ENCODE measurements around the gene NTNG1.
"Not testable (repeated sequence)": the region's sequence is repeated elsewhere in the genome, so short reads cannot be mapped to it uniquely, and the experiment has no call there.

NTNG1 gene

DNA sequence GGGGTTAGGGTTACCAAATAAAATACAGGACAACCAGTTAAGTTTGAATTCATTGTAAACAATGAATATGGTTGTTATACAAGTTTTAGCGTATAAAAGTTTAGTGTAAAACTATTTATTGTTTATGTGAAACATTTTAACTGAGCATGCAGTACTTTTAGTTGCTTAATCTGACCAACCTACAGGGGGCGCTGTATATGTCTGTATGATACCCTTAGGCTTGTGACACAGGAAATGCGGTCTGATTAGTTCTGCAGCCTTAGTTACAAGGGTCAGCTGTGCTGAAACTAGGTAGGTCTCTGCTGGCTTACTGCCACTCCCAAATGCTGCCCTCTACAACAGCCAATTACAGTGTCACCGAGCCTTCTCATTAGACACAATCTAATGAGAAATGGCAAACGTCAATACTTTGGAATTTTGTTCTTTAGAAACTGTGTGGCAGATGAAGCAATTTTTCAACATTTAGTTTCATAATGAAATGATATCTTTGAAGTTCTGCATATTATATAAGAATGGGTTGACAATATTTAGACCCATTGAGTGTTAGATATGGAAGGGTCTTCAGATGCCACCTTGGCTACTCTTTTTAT lies 56.2 kb downstream of the NTNG1 start:
- no peak for DNase-seq (ENCODE audit: low read depth, low spot score)

DNA sequence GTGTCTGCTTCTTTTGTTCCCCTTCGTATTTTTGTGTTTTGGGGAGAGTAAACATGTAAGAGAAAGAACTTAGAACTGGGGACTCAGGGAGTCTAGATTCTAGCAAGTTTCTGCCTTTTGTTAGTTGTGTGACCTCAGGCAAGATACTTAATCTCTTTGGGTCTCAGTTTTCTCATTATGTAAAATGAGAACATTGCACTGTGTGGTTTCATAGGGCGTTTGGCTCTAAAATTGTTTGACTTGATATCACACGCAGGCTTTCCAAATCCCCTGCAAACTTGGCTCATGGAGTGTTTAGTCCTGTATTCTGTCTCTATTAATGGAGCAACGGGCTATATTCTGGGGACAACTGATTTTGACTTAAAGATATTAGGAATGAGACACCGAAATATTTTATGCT lies 57.7 kb downstream of the NTNG1 start:
- DNase-seq (ENCODE audit: low read depth, low spot score) = no peak

DNA sequence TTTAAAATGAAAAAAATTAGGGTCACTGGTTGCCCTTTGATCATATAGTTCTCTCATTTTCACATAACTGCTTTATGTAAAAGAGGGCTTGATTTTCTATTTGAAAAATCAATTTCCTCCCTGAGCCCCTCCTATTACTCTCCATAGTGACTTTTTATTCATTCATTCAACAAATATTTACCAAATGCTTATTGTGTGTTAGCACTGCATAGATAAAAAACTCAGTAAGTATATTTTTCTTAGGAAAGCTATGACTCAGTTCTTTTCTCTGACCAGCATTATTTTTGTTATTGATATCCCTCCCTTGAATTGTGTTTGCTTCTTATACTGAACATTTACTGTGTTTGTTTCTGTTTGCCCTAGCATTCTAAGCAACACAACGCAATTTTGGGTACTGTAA lies 59.8 kb downstream of the NTNG1 start:
- no peak for DNase-seq (ENCODE audit: low read depth, low spot score)

DNA sequence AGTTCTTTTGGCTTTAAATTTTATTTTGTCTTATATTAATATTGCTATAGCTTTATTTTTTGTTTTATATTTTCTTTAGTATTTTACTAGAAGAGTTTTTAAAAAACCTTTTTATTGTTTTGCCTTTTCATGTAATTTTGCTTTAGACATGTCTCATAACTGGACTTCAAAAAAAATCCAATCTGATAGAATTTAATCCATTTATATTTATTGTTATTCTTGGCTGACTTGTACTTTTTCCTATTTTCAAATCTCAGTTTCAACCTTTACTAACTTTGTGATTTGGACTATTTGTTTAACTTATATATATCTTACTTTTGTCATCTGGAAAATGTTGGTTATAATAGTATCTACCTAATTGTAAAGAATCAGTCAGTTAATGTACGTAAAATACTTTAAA lies 61.2 kb downstream of the NTNG1 start:
- no peak for DNase-seq (ENCODE audit: low read depth, low spot score)

DNA sequence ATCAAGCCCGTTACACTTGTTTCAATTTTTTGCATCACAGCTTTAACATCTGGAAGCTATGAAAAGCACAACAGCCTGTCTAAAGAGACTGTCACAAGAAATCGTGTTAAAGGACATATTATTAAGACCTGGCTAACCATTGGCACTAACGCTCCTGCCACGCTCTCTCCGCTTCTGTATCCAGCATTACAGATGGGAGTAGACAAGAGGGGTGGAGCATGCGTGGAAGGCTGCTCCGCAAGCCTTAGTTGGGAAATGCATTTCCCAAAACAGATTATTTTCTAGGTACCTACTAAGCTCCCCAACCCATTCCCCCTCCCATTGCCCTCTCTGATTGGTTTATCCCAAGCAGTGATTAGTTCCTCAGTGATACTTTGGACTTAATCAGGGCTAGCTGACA lies 72.4 kb downstream of the NTNG1 start:
- DNase-seq (ENCODE audit: low read depth, low spot score) = no peak

DNA sequence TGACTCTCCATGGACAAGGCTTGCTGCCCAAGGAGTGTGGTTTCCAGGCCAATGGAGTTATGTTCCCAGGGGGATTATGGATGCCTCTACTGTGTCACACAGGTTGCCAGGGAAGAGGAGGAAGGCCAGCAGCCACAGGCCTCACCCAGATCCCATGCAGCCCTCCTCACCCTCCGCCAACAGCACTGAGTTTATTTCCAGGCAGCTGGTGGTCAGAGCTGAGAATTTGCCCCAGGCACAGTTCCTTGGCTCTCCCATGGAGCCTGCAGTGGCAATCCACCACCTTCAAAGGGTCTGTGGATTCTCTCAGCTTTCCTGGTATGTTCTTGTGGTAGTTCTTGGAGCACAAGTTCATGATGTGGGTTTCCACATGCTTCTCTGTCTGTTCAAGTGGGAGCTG lies 79.2 kb downstream of the NTNG1 start:
- no peak for DNase-seq (ENCODE audit: low read depth, low spot score)

DNA sequence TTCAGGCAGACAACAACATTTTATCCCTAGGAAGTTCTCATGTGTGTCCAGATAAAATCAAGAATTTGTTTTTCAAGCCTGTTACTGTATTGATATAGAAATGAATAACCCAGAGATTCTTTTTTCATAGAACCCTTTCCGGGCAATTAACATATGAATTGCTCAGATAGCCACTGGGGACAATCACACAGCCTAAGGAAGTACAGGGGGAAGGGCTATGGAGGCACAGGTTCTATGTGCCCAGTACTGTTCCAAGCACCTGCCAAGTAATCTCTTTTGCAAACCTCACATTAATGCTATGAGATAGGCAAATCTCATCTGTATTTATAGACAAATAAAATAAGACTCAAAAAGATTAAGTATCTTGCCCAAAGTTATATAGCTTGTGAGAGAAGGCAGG lies 84.9 kb downstream of the NTNG1 start:
- no peak for DNase-seq (ENCODE audit: low read depth, low spot score)

DNA sequence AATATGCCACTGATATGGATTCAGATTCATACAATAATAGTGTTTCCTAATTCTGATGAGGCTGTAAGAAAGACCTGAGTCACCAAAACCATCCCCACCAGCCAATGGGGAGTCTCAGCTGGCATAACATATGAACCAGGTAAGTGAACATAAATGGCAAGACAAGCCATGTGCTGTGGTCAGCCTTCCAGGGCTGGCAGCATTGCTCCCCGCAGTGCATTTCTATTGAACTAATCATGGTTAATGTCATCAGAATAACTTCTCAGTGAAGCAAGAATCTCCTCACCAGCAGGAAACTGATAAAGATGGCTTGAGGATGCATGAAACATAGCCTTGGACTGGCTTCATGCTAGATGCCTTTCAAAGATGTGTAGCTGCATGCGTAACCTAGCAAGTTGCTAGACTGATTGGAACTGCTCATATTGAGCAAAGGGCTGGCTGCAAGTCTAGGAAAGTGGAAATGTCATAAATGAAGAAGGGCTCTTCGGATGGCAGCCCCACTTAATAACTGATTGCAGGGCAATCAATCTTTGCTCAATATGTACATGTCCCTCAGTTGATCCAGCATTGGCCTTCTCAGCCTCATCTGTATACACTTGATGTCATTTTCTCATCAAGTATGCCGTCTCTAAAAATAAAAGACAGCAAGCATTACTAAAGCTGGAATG lies 88.0 kb downstream of the NTNG1 start:
- no peak for DNase-seq (ENCODE audit: low read depth, low spot score)

DNA sequence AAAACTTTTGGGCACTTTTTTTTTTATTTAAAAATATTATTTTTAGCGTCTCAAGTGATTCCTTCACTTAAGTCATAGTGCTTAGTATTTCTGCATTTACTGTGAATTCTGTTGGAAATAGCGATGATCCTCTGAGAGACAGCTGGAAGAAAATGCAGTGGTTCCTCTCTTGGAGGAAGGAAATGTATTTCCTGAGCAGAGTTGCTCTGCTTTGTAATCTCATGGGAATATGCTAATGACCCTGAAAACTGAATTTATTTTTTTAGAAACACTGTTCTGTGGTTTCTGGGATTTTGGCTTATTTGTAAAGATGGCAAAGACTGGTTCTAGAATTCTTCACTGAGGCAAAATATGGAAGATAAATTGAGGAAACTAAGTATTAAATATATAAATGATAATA lies 88.9 kb downstream of the NTNG1 start:
- DNase-seq (ENCODE audit: low read depth, low spot score) = no peak

DNA sequence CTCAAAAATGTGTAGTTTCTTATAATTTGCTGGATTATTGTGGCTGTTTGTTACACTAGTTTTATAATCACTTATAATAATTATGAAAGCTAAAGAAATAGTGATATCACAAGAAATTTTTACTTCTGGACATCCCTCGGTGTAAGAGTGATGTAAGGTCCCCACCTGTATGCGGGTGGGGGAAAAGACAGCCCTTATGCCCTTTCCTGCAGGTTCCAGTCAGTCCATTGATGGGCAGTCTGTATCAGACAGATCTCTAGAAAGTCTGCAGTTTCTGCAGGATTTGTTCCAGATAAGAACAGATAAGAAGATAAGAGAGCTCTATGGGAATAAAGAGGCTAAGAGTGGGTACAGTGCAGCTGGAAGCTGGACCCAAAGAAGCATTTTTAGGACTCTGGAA lies 89.3 kb downstream of the NTNG1 start:
- no peak for DNase-seq (ENCODE audit: low read depth, low spot score)

DNA sequence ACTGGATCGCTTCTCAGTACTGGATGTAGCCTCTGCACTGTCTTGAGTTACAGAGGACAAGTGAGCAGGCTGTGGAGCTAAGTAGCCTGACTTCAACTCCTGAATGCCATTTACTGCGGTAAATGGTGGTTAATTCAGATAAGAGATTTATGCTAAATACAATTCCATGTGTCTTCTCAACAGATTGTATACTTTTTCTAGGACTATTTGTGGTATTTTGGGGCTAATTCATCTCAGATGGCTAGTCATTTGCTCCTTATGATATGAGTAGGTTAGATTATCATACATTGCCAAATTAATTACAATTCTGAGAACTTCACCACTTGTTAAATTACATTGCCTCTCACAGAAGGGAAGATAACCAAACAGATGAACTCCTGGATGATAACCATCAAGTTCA lies 90.5 kb downstream of the NTNG1 start:
- DNase-seq (ENCODE audit: low read depth, low spot score) = no peak

DNA sequence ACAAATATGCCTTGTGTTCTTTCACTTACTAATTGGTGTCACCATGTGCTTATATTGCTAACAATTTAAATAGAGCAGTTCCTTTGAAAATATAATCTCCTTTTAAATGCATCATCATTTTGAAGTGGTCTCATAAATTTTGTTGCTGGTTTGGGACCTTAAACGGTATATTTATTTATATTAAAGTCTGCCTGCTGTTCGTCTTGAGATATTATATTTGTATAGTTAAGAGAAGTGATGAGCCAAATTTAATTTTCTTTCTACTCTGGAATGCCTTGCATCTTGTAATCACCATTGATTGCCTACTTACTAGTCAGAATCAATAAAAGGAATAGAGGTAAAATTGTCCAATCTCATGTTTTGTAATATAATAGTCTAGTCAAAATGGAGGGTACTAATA lies 91.6 kb downstream of the NTNG1 start:
- DNase-seq (ENCODE audit: low read depth, low spot score) = no peak

DNA sequence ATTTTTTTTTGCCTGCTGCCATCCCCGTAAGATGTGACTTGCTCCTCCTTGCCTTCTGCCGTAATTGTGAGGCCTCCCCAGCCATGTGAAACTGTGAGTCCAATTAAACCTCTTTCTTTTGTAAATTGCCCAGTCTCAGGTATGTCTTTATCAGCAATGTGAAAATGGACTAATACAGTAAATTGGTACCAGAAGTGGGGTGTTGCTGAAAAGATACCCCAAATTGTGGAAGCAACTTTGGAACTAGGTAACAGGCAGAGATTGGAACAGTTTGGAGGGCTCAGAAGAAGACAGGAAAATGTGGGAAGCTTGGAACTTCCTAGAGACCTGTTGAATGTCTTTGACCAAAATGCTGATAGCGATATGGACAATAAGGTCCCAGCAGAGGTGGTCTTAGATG lies 95.9 kb downstream of the NTNG1 start:
- not testable (repeated sequence) for DNase-seq (ENCODE audit: low read depth, low spot score)

DNA sequence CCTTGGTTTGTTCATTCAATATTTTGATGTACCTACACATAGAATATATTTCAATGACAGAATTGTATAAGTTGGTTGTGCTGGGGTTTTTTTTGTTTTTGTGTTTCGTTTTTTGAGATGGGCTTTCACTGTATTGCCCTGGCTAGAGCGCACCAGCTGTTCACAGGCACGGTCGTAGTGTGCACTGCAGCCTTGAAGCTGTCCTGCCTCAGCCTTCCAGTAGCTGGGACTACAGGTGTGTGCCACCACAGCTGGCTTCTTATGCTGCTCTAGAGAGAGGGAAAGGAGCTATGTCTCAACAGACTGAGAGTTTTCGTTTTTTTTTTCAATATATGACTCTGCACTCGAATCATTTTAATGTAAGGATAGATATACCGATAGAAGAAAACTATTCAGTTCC lies 102.6 kb downstream of the NTNG1 start:
- no peak for DNase-seq (ENCODE audit: low read depth, low spot score)

DNA sequence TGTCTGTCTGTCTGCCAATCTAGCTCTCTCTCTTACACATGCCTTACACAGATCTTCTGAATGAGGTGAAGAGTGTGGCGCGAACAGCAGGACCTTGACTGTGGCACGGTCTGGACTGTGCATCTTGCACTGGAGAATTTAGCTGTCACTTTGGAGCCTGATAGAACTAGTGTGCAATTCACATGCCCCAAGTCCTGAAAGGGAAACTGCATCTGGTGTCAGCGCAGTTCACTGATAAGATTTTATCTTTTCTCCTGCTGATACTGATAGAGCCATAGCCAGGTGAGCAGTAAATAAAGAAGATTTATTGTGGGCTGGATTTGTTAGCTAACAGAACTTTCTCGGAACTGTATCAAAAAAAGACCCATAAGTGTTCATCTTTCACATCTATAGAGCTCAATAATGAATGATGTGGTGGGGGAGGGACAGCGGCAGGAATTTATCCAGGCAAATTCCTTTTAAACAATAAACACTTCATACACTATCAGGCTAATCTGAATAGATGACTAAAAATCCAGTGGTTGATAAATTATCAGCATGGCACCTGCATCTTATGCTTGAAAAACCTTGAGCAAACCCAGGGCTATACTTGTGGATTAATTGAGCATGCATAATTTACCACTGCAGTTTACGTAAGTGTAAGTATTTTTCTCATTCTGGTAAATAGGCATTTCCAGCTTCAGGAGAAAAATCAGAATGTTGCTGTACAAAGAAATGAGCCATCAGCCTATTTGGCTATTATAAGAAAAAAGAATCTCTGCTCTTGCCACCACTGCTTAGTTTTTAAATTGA lies 104.1 kb downstream of the NTNG1 start:
- no peak for DNase-seq (ENCODE audit: low read depth, low spot score)

DNA sequence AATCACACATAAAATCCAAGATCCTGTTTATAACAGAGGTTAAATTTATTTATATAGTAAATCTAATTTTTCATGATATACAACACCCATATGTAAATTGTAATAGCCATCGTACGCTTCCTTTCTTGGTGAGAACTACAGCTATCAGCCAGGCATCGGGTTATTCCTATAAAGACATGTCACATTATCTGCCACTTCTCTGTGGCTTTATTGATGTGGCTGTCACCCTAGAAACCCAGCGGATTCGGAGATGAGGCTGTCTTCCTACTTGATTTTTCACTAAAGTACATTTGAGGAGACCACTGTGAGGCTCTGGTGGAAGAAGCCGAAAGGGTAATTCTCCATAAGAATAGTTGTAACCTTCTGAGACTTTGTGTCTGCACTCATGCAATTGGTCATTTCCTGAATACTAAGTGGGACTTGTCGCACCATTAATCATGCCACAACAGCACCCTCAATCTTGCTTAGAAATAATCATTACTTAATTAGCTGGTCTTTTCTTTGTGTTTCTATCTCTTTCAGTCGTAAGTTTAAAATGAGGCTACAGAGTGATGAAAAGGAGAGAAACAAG lies 106.0 kb downstream of the NTNG1 start:
- no peak for DNase-seq (ENCODE audit: low read depth, low spot score)

DNA sequence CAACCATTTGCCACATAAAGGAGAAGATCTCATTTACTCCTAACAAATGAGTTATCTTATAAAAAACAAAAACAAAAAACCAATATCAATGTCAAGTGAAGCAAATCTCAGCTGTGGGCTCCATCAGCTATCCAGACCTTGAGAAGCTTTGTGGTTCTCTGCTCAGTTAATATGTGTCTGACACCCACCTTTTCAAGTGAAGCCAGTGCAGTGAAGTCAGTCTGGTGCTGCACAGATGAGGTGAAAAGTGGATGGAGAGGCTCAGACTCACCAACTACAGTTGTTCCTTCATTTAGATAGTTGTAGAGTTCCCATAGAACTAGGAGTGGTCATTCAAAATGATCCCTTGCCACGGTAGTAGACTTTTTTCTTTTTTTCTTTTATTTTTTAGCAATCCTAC lies 106.8 kb downstream of the NTNG1 start:
- no peak for DNase-seq (ENCODE audit: low read depth, low spot score)

DNA sequence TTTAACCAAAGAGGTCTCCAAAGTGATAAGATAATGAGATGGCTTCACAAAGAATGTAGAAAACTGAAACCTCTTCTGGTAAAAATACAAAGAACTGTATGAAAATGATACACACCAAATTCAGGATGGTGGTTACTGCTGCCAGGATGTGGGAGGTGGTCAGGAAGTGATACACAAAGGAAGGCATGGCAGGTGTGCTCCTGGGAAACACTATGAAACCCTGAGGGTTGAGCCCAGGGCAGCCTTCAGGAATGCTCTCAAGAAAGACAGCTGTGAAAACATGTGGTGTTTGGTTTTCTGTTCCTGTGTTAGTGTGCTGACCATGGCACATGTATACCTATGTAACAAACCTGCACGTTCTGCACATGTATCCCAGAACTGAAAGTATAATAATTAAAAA lies 109.3 kb downstream of the NTNG1 start:
- DNase-seq (ENCODE audit: low read depth, low spot score) = no peak

DNA sequence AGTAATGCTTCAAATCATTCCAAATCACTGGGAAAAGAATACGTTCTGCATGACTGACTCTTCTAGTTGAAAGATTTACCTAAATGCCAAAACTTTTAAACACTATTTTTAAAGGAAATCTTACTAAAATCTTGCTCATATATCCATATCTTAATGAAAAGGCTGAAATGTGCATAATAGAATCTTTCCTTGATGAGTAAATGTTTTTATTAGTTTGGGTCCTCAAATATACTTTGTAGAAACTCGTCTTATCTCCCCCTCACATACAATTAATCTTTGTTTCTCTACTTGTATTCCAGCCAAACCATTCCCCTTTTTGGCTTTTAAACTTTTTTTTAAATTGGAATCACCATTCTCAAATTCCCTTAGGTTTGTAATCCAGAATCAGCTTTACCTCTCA lies 110.2 kb downstream of the NTNG1 start:
- DNase-seq (ENCODE audit: low read depth, low spot score) = no peak

DNA sequence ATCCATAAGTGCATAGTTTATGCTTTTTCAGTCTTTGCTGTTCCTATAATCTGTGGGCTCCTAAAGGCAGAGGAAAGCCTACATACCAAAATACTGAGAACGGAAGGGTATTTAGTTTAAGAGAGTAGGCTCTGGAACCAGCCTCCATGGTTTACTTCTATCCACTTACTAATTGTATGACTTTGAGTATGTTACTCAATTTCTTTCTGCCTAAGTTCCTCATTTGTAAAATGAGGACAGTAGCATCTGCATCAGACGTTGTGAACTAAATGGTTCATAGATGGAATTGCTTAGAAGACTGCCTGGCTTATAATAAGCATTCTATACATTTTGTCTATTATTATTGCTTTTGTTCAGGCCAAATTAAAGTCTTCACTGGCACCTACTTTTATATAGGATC lies 111.0 kb downstream of the NTNG1 start:
- DNase-seq (ENCODE audit: low read depth, low spot score) = no peak

DNA sequence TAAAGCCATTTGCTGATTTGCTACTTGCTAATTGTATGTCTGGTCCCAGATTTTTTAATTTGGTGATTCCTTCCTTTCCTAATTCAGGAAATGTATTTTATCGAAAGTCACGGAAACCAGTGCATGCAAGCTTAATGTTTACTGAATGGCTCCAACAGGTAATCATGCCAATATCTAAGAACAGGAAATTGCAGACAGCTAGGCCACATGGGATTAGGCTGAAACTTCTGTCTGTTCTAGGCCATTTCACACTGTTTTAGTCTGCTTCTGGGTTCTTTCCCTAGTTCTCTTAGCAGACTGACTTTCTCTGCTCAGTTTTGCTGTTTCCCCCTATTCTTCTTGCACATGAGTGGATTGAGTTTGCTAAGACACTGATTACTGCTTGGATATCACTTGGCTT lies 111.4 kb downstream of the NTNG1 start:
- no peak for DNase-seq (ENCODE audit: low read depth, low spot score)

DNA sequence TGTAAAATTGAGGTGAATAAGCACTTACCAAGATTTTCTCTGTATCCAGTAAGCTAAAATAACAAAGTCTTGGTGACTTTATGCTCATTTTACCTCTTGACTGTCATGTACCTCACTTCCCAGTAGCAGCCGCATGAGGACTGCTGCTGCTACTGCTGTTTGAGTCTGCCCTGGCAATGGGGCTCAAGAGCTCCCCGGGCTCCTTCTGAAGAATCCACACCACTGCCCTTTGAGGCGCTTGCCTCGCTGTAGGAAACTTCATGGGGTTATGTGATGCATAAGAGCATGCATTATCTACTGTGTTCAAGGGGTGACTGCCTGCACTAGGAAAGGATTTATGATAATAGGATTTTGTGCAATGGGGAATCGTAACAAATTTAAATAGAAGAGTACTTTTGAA lies 113.5 kb downstream of the NTNG1 start:
- DNase-seq (ENCODE audit: low read depth, low spot score) = no peak

DNA sequence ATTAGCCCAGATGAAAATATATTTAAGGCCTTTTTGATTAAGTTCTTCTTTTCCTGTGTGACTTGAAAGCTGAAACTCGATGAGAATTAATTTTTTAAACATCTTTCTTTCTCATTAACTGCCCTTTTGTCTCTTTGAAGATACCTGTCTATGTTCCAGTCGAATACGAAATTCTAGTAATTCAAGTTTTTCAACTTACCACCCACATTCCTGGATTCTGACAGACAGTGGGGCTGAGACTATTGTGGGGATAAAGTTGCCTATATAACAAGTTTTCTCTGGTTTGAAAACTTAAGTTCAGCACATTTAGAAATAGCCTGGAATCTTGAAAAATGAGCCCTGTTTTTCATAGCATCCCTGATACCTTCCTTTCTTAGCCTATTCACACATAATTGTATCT lies 114.6 kb downstream of the NTNG1 start:
- no peak for DNase-seq (ENCODE audit: low read depth, low spot score)

All from activated CD4-positive, CD25-positive, alpha-beta regulatory T cell treated with anti-CD3 and anti-CD28 coated beads, Interleukin-2, amount 50 U/mL, for 16 hours (primary cell).